Spinal cord (tissue), 10 donors: ENCODE measurements around the gene DEPDC5. TPM values are rescaled to one million over a fixed set of nuclear protein-coding genes. Genes with fewer than 3 reads are reported as not detected.

Experiments
- DNase-seq, 6 donors: peaks; one replicate each; pipeline versions ENCODE4 v3.0.0 to v3.0.0-alpha.2; 2013 to 2015; ENCODE audit warnings: low spot score in 6 of 6, low read depth in 4 of 6
- H3K27ac ChIP-seq: one replicate; pipeline ENCODE4 v1.5.1; 2013; ENCODE audit warnings: low read depth, low read length, control low read depth
- H3K27me3 ChIP-seq: one replicate; pipeline ENCODE4 v1.6.1; 2013; ENCODE audit warnings: low read length; ENCODE audit not compliant: control insufficient read depth, insufficient read depth
- H3K36me3 ChIP-seq: one replicate; pipeline ENCODE4 v1.6.1; 2013; ENCODE audit warnings: low read length; ENCODE audit not compliant: control insufficient read depth, insufficient read depth
- H3K4me1 ChIP-seq: one replicate; pipeline ENCODE4 v1.6.1; 2013; ENCODE audit warnings: low read length; ENCODE audit not compliant: control insufficient read depth, insufficient read depth
- H3K4me3 ChIP-seq: one replicate; pipeline ENCODE4 v1.5.1; 2013; ENCODE audit warnings: low read depth, low read length, control low read depth
- H3K9me3 ChIP-seq: one replicate; pipeline ENCODE4 v1.6.1; 2013; ENCODE audit warnings: low read length; ENCODE audit not compliant: control insufficient read depth, insufficient read depth
- WGBS: methylation state at CpG from one replicate; pipeline ENCODE4 v1.1.5; 2013; ENCODE audit warnings: missing lambda C conversion rate; ENCODE audit not compliant: insufficient coverage; 5-methylcytosine and 5-hydroxymethylcytosine counted together
- polyA plus RNA-seq, 2 donors: library from polyadenylated mRNA; unstranded; fragments of 120-200 nt; gene quantifications; one replicate each; pipeline ENCODE4 v1.2.1, GENCODE V29; 2013; ENCODE audit not compliant: insufficient read length in 2 of 2
- total RNA-seq, 2 donors: library from RNA; depleted of rRNA in 1 of 2; stranded (reverse); fragments of 120-200 nt in 1 of 2; fragments of >200 nt in 1 of 2; gene quantifications; one replicate each; pipeline versions ENCODE4 v1.2.3 to v1.2.4, GENCODE V29; 2013 to 2014
- donor health status: healthy.

Gene DEPDC5
- total and polyA plus RNA-seq, 4 donors, result 15.2 to 19.9 (median 18.2) TPM

DNA sequence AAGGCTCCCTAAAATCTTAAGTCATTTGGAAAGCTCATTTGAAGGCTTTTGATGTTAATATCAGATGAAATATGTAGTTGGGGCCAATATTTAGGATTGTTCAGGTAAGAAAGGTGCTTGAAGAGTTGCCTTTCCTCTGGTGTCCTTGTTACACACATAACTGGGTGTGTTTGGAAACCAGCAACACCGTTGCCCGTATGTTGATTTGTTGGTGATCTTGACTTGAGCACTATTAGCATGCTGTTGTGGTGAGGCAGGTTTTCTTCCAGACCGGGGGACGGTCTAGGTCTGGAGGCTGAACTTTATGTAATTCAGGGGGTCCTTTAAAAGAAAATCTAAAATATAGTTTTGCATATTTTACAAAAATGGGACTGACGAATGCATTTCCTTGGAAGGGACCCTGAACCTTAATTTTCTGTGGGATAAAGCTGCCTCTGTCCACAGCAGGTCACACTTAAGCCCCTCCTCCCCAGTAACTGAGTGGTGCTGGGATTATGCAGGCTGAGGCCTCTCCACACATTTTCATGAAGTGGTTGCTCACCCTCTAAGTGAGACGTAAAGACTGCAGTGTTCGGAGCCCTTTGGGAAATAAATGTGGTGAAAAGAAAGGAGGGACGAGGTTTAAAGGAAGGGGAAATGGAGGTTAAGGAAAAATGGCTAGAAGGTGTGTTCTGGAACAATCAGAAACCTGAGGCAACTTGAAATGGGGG, 192.3 kb downstream of the DEPDC5 start:
- no peaks in the 10 kb centered on the region for H3K27me3 ChIP-seq
- H3K36me3 ChIP-seq, result peaks cover 24% of the 10 kb centered on the region
- 6% methylated on average over 5 of the region's 8 CpGs for whole genome bisulfite sequencing
- peak overlapping the region; percentile 88 for H3K4me3 ChIP-seq
- DNase-seq, result peak in 1 of 6 donors; percentile 54
- peaks cover 35% of the 10 kb centered on the region for H3K4me1 ChIP-seq
- H3K9me3 ChIP-seq, result no peaks in the 10 kb centered on the region
- H3K27ac ChIP-seq, result peak overlapping the region; percentile 87

DNA sequence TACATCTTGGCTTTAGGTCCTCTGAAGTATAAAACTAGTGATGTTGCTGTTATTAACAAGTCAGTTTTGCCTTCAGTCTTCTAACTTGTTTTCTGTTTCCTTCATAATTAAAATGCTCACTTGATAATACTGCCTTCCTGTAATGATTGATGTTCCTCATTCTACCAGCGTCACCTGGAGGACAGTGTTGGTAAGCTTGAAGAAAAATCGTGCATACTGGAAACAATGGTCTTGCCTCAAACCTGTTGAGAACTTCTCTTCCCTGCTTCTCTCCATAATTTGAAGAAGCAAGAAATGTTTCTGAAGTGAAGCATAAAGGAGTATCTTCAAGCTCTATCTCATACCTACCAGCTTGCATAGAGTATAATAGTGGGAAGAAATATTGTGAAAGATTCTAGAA, 193.5 kb downstream of the DEPDC5 start:
- no peak overlapping the region for H3K4me3 ChIP-seq
- H3K27me3 ChIP-seq, result no peaks in the 10 kb centered on the region
- peaks cover 42% of the 10 kb centered on the region for H3K4me1 ChIP-seq
- no peak overlapping the region for H3K27ac ChIP-seq
- no peaks in the 10 kb centered on the region for H3K9me3 ChIP-seq
- no CpG with 5 or more reads among the region's 2 CpGs for WGBS
- H3K36me3 ChIP-seq, result peaks cover 25% of the 10 kb centered on the region
- DNase-seq, result peak in 1 of 6 donors; percentile 75

DNA sequence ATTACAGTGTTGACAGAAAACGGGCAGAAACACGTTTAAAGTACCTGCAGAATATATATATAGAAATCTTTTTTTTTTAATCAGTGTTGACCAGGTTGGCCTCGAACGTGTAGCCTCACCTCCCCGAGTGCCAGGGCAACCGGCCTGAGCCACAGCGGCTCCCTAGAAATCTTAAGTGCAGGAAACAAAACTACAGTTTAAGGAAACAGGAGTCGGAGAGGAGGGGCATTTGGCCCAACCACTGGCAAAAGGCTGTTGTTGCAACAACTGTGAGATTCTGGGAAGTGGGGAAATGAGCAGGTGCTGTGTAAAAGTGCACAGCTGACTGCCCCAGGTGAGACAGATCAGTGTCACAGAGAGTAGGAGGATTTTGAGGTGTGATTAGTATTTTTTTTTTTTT, 194.2 kb downstream of the DEPDC5 start:
- no peak overlapping the region for H3K4me3 ChIP-seq
- H3K9me3 ChIP-seq, result no peaks in the 10 kb centered on the region
- DNase-seq, result no peak
- H3K27me3 ChIP-seq, result no peaks in the 10 kb centered on the region
- peaks cover 42% of the 10 kb centered on the region for H3K4me1 ChIP-seq
- H3K27ac ChIP-seq, result no peak overlapping the region
- peaks cover 25% of the 10 kb centered on the region for H3K36me3 ChIP-seq
- 86% methylated on average over 6 of the region's 8 CpGs for WGBS

DNA sequence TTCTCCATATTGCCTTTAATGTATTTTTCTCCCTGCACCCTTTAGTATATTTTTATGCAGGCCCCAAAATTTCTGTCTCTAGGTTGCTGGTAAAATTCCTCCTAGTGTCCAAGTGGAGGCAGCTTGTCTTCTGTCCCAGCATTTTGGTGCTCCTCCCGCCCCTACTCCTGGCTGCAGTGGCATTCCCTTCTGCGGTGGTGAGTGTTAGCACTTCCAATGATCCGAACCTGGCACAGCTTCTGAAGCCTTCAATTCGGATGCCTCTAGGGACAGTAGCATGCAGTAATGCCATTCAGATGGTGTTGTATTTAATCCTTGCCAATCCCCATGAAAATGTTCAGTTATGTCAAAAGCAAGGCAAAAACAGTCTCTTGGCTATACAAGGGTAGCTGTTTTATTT, 196.4 kb downstream of the DEPDC5 start:
- no peak overlapping the region for H3K27ac ChIP-seq
- WGBS, result 52% methylated on average over 4 of the region's 4 CpGs
- H3K36me3 ChIP-seq, result peaks cover 24% of the 10 kb centered on the region
- peak in 2 of 6 donors; percentile 54 to 82 for DNase-seq
- H3K4me1 ChIP-seq, result peaks cover 32% of the 10 kb centered on the region
- H3K4me3 ChIP-seq, result no peak overlapping the region
- H3K27me3 ChIP-seq, result no peaks in the 10 kb centered on the region
- H3K9me3 ChIP-seq, result no peaks in the 10 kb centered on the region

DNA sequence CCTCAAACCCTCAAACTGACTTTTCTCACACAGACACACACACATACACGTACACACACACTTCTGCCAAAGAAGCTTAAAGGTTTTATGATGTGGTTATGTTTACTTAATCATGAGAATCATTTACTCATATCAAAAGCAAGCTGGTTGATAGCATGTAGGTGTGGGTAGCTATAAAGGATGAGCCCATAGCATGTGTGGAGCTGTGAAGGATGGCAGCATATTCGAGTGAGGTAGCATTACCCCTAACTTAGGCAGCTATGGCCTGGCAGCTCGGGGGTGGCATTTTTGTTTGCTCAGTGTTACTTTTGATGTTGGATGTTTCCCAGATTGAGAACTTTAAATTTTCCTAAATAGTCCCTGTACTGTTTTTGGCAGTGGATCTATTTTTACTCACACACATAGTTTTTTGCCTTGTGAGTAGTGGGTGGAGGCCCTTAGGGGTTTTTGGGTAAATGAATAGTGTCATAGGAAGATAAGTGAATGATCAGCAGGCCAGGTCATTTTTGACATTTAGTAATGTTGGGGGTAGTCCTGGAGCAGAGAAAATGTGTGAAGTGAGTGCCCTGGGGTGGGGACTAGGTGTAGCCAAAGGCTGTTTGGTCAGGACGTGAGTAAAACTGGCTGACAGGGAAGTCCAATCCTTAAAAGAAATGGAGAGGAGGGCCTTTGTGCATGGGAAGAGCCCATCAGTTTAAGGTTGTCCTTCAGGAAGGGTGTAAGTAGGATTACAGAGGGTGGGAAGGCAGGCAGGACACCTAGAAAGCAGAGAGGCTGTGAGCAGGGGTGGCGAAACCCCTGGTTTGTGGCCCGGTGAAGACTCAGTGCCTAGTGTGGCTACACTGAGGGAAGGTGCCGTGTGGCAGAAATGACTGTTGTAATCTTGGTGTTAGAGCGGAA, 197.6 kb downstream of the DEPDC5 start:
- H3K4me1 ChIP-seq, result peaks cover 29% of the 10 kb centered on the region
- H3K27ac ChIP-seq, result no peak overlapping the region
- peaks cover 32% of the 10 kb centered on the region for H3K36me3 ChIP-seq
- no peak overlapping the region for H3K4me3 ChIP-seq
- WGBS, result 82% methylated on average over 6 of the region's 8 CpGs
- DNase-seq, result no peak
- H3K9me3 ChIP-seq, result no peaks in the 10 kb centered on the region
- H3K27me3 ChIP-seq, result no peaks in the 10 kb centered on the region

DNA sequence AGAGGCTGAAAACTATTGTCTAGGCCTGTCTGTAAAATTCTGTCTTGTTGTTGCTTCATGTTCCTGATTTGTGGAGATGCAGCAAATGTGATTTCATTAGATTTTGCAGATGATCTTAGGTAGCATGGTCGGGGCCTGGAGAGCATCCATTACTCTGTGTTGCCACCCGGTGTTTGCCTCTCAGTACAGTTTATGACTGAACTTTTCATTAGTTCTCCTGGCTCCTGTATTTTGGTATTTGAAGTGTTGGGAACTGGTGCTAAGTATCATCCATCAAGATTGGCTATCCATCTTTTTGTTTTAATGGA, 198.2 kb downstream of the DEPDC5 start:
- DNase-seq, result no peak
- WGBS, result 78% methylated on average over 1 of the region's 2 CpGs
- no peaks in the 10 kb centered on the region for H3K9me3 ChIP-seq
- H3K36me3 ChIP-seq, result peaks cover 37% of the 10 kb centered on the region
- H3K27ac ChIP-seq, result no peak overlapping the region
- H3K4me1 ChIP-seq, result peaks cover 29% of the 10 kb centered on the region
- H3K4me3 ChIP-seq, result no peak overlapping the region
- H3K27me3 ChIP-seq, result no peaks in the 10 kb centered on the region

DNA sequence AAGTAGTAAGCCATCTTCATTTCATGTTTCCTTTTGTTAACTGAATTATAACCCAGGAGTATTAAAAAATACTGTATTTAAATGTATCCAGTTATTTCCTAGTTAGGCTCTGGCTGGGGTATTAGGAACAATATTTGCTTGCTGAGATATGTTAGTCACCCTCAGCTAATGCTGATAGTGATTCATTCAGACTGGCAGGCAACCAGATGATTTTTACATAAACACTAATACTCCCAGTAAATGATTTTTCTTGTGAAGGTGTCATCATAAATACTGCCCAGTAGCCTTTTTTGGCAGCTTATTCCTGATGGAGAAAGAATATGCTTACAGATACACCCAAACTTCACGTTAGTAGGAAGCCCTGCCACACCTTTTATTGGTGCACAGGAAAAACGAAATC, 198.7 kb downstream of the DEPDC5 start:
- Histone ChIP-seq H3K27ac (no peak overlapping the region), H3K4me3 (no peak overlapping the region), H3K4me1 (peaks cover 29% of the 10 kb centered on the region), H3K9me3 (no peaks in the 10 kb centered on the region), H3K27me3 (no peaks in the 10 kb centered on the region), H3K36me3 (peaks cover 41% of the 10 kb centered on the region)
- DNase-seq, result no peak
- WGBS, result no CpG with 5 or more reads among the region's 2 CpGs

DNA sequence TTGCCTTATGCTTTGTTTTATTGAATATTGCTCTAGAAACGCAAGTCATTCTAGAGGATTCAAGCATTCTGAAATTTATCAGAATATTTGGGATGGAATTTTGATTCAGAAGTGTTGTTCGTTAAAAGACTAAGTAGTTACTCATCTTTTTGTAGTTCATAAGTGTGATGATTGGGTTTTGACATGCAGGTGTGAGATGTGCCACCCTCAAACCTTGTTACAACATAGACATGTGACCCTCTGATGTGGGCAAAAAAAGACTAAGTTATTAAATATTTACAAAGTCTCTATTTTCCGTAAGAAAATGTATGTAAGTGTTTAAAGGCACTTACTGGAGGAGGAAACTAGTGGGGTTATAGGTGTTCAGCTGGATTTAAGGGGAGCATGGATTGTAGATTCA, 199.4 kb downstream of the DEPDC5 start:
- Histone ChIP-seq H3K27ac (no peak overlapping the region), H3K4me1 (peaks cover 24% of the 10 kb centered on the region), H3K9me3 (no peaks in the 10 kb centered on the region), H3K4me3 (no peak overlapping the region), H3K27me3 (no peaks in the 10 kb centered on the region), H3K36me3 (peaks cover 40% of the 10 kb centered on the region)
- no CpG with 5 or more reads among the region's 3 CpGs for WGBS
- DNase-seq, result no peak

DNA sequence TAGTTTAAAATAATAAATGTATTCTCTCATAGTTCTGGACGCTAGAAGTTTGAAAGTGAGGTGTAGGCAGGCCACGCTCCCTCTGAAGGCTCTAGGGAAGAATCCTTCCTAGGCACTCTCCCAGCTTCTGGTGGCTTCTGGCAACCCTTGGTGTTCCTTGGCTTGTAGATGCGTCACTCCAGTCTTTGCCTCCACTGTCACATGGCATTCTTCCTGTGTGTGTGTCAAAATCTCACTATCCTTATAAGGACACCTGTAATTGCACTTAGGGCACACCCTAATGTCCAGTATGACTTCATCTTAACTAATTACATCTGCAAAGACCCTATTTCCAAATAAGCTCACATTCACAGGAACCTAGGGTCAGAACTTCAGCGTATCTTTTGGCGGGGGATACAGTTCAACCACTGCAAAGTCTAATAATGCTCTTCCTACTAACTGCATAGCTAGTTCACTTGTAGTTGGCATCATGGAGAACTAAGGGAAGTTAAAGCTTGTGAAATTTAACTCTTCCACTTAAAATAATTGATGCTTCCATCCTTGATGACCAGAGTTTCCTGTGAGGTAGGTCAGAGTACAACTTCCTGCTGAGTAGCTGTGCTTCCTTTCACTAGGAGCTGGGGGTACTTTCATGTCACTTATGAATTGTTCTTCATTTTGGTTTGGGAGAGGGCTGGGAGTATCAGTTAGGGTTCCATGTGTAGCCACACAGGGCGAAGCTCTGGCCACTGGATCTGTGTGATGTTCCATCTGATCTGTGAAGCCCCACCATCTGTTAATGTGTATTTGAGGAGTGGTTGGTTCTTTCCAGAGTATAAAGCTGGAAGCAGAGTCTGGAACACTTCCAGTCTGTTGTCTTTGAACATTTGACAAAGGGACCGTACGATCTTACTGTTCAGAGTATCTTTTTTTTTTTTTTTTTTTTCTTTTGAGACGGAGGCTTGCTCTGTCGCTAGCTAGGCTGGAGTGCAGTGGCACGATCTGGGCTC, 201.0 kb downstream of the DEPDC5 start:
- peaks cover 37% of the 10 kb centered on the region for H3K36me3 ChIP-seq
- 90% methylated on average over 6 of the region's 11 CpGs for WGBS
- H3K9me3 ChIP-seq, result no peaks in the 10 kb centered on the region
- no peak overlapping the region for H3K27ac ChIP-seq
- DNase-seq, result peak in 1 of 6 donors; percentile 52
- no peaks in the 10 kb centered on the region for H3K27me3 ChIP-seq
- H3K4me1 ChIP-seq, result peaks cover 17% of the 10 kb centered on the region
- no peak overlapping the region for H3K4me3 ChIP-seq
